Lower leg skin (tissue), 3 donors: ENCODE data around the gene CCDC117.

Experiments
- POLR2A ChIP-seq, 2 donors: fragments of 450-650 bp; IDR thresholded peaks; one replicate each; pipeline ENCODE4 v1.6.1; 2016 to 2017; ENCODE audit warnings: antibody characterized with exemption in 2 of 2, mild to moderate bottlenecking in 1 of 2, moderate library complexity in 1 of 2
- TF ChIP-seq, protein P1 (sequence below), 3 donors: fragments of 450-650 bp; IDR thresholded peaks; one replicate each; pipeline ENCODE4 v1.5.1; 2016; ENCODE audit warnings: antibody characterized with exemption in 3 of 3, mild to moderate bottlenecking in 3 of 3, moderate library complexity in 2 of 3

DNA sequence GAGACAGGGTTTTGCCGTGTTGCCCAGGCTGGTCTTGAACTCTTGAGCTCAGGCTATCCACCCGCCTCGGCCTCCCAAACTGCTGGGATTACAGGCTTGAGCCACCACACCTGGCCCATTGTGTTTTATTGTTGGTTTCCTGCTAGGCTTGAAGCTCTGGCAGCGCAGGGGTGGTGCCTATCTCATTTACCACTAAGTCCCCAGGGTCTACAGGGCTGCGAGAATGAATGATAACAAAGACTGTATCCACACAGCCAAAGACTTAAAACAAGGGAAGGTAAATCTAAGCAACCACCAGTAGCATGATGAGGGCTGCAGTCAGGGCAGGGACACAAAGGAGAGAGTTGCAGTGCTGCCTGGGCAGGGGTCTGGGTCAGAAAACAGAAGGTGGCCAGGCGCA lies 65.1 kb downstream of the CCDC117 start:
- TF ChIP-seq, protein P1, sequence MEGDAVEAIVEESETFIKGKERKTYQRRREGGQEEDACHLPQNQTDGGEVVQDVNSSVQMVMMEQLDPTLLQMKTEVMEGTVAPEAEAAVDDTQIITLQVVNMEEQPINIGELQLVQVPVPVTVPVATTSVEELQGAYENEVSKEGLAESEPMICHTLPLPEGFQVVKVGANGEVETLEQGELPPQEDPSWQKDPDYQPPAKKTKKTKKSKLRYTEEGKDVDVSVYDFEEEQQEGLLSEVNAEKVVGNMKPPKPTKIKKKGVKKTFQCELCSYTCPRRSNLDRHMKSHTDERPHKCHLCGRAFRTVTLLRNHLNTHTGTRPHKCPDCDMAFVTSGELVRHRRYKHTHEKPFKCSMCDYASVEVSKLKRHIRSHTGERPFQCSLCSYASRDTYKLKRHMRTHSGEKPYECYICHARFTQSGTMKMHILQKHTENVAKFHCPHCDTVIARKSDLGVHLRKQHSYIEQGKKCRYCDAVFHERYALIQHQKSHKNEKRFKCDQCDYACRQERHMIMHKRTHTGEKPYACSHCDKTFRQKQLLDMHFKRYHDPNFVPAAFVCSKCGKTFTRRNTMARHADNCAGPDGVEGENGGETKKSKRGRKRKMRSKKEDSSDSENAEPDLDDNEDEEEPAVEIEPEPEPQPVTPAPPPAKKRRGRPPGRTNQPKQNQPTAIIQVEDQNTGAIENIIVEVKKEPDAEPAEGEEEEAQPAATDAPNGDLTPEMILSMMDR (IDR thresholded peaks at IDR 0.05): no peak
- no peak for TF ChIP-seq POLR2A (IDR thresholded peaks at IDR 0.05)
